Activated CD4-positive, CD25-positive, alpha-beta regulatory T cell treated with anti-CD3 and anti-CD28 coated beads, Interleukin-2, amount 50 U/mL, for 24 hours (primary cell): ENCODE results near the gene RECQL5.

Experiments used
- ATAC-seq, 2 donors: fragments of 150-1000 bp; cut with Tn5 transposase; one replicate each; pipeline ENCODE4 v1.10.0; 2021; ENCODE audit warnings: mild to moderate bottlenecking in 1 of 2, moderate library complexity in 1 of 2

The RECQL5 gene

DNA sequence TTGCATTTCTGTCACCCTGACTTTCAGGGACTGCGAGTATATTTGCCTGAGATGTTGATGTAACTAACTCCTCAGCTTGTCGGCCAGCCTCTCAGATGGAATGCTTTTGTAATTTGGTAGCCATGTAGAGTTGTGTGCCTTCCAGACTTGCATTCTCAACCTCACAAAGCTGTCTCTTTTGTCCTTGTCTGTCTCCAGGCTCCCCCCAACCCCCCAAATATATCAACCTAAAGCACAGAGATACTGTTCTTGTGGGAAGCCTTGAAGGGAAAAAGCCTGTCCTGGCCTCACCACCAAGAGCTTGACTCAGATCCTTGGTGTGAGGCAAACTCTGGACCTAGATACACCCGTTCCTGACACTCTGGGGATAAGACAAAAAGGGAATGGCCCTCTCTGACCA is 18.5 kb upstream of the RECQL5 start:
- no peak for ATAC-seq

DNA sequence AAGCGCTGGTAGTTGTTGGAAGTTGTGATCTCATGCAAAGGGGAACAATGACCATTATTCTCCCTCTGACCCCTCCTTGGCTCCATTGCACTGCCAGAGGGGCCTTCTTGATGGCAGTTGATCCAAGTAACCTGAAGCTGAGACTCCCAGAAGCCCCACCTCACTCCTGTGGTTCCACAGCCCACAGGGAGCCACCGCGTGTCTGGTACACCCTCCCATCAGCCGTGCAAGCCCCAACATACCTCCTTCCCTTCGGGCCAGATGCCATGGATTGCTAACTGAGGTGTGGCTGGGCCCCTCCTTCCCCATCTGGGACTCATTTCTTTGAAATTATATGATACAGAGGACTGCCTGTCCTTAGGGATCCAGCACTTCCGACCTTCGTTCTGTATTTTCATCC is 18.0 kb upstream of the RECQL5 start:
- no peak for ATAC-seq

DNA sequence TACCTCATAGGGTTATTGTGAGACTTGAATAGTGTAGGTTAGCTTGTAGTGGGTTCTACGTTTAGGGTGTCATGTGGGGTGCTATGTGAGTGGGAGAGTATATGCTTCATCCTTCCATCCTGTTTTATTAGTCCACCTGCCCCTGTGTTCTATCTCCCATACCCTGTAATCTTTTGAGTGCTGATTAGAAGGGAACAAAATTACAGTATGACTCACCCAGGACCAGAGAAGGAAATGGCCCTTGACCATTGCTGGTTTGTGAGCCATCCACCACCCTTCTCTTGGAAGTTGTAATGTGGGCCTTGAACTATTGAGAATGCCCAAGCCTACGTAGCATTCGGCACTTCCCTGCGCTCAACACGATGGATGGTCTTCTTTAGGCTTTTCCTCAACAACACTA is 17.3 kb upstream of the RECQL5 start:
- ATAC-seq: no peak

DNA sequence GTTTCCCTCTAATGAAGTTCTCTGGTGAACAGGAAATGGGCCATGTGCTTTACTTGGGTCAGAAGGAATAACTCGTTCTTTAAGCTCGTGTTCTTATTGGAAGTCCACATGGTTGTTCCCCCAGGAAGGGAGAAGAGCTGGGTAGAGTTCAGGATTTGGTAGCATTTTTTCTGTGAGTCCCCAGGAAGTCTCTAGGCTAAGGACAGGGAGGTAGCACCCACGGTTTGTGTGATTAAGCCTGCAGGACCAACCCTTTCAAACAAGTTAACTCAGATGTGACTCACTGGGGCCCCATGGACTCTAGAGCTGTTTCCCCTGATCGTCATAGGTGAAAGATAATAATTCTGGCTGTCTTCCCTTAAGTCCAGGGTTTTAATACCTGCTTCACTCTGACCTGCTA is 16.6 kb upstream of the RECQL5 start:
- ATAC-seq: no peak

DNA sequence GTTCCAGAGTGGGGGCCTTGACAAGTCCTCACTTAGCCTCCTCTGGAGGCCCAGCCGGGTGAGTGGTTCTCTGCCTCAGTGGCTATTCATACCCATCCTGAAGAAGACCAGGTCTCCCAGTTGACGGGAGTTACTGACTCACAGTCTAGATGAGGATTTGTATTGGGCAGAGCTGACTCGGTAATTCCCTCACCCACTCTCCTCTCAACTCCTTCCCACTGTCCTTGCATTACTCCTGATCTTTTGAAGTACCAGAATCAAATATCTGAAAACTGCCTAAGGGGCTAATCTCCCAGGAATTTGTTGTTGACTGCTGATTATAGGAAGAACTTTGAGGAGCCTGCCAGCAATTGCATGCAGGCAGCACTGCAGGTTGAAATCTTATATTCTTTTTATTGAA is 14.3 kb upstream of the RECQL5 start:
- ATAC-seq: no peak

DNA sequence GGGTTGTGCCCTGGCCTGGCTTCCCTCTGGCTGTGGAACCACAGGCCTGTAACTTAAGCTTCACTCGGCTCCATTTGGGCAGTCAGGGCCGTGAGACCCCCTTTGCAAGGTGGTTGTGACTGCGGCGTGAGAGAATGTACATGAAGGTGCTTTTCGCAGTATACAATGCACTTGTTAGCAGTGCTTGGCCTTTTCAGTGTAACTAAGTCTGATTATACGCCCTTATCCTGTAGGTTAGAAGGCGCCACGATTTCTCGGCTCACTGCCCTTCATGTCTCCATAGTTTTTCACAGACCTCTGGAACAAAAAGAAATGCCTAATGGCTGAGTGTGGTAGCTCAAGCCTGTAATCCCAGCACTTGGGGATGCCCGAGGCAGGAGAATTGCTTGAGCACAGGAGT is 13.5 kb upstream of the RECQL5 start:
- no peak for ATAC-seq

DNA sequence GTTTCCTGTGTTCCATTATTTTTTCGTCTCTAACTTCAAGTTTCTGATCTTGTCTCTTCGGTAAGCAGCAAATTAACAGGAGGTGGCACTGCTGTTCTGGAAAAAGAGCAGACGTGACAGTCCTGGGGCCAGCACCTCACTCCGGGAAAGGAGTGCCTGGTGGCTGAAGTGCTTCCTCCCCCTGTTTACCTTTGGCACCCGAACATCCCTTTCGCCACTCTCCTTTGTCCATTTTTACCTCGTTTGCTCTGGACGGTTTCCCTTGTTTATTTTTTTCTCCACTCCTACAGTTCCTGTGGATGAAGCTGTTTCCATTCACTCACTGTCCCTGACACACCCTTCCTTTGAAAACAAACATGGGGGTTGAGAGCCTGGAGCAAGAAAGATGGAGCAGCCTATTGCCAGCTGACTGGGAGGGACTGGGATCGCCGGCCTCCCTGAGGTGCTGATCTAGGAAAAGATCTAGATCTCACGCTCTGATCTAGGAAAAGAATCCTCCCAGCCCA is 12.8 kb upstream of the RECQL5 start:
- no peak for ATAC-seq

DNA sequence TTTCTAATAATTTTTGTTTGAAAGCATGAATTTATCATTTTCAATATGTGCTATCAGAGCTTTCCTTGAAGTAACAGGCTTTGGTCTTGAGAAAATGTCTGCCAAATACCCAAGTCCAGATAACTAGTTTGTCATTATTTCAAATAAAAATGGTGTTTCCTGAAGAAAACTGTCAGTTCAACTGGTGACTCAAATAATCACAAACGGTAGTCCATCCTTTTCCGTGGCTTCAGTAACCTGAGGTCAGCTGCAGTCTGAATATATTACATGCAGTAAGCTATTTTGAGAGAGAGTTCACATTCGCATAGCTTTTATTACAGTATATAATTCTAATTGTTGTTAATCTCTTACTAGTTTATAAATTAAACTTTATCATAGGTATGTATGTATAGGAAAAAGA is 9.5 kb upstream of the RECQL5 start:
- no peak for ATAC-seq

DNA sequence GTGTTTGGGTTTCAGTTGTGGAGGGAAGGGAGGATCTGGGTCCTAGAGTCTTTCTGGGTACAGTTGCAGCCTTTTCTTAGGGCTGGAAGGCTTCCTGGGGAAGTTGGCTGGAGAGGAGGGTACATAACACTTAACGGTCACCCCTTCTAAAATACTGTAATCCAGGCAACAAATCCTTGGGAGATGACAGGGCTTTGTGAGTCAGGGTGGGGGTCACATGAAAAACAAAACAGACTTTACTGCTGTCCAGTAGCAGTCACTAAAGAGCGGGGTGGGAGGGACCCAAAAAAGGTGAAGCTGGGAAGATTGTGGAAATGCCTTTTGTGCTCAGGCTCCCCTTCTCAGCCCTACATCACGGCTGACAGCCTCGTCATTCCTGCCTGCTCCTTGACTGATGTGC is 6.5 kb upstream of the RECQL5 start:
- no peak for ATAC-seq

DNA sequence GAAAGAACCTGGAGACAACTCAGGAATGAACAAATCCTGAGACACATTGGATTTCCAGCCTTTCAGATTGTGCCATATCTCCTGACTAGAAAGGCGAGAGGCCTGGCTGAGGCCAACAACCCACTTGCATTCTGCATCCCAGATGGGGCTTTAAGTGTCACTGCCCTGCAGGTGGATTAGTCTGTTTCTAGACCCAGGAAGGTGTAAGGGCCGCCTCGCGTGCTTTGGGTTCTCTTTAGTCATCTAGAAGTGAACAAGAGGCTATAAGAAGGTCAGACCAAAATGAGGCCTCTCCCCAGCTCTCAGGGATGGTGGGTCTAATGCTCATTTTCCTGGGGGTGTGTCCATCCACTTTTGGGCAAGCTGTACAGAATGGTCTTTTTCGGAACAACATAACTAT is 5.1 kb upstream of the RECQL5 start:
- ATAC-seq: no peak

DNA sequence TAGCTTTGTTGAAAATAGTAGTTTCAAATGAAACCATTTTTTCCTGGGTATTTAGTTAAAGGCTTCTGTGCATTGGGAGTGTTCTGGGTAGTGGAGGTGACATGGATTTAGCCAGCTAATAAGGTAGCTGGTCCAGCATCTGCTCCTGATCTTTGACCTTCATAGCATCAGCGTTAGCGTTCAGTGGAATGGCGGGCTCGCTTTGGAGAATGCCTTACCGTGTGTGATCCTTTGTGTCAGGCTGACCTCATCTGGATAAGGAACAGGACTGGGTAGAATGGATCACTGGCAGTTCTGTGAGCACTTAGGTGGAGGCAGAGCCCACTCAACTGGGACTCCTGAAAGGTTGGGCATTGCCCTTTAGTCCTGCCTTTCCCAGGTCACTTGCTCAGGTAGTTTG is 3.9 kb upstream of the RECQL5 start:
- ATAC-seq: no peak

DNA sequence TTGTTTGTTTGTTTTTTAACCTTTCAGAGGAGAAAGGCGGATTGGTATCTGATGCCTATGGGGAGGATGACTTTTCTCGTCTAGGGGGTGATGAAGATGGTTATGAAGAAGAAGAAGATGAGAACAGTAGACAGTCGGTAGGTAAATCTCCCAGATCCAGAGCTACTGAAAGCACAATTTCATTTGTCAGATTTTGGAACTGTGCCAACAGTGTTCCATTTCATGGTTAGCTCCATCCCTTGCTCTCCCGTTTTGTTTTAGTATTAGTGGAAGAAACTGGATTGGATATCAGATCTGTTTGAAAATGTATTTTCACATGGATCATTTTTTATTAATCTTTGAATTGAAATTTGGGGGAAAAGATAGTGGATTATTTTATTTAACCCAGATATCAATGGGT is 1.5 kb upstream of the RECQL5 start:
- no peak for ATAC-seq

DNA sequence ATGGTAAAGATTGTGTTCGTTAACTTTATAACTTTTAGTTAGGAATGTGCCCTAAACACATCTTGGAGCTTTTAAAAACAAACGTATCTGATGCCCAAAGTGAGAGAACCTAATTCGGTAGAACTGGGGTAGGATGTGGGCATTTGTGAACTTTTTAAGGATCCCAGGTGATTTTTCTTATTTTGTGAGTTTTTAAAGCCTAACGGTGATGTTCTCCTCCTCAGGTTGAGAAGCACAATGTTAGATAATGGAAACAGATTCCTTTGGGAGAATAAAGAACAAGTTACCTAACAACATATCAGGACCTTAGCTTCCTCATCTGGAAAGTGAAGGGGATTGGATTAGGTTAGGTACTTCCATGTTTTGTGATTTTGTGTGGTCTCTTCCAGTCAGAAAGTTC is 871 bp upstream of the RECQL5 start:
- ATAC-seq: no peak

DNA sequence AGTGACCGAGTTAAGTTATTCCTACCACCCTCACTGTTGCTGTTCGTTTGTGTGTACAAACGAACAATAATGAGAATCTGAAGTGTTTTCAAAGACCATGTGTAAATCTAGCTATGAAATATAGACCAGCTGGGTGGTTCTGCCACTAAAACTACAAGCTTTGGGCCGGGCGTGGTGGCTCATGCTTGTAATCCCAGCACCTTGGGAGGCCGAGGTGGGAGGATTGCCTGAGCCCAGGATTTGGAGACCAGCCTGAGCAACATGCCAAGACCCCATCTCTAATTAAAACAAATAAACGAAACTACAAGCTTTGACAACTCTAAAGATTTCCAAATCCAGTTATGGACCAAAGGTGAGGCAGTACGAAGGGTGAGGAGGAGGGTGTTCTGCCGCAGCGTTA is 973 bp downstream of the RECQL5 start:
- ATAC-seq: no peak

DNA sequence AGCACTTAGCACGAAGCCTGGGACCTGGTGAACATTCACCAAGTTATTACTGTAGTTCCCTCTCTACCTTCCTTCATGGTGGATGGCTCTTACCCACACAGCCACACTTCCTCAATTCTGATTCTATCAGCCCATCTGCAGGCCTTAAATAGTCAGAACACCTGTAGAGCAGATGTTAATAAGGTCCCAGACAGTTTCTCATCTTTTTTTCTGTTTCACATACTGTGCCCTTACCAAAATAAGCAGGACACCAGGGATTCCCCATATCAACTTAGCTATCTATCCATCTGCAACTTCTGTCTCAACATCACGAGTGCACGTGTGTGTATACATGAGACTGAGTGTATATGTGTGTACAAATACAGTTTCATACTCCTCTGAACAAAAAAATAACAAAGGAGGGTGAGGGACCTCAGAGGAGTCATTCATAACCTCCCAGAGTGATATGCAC is 2.8 kb downstream of the RECQL5 start:
- ATAC-seq: no peak

DNA sequence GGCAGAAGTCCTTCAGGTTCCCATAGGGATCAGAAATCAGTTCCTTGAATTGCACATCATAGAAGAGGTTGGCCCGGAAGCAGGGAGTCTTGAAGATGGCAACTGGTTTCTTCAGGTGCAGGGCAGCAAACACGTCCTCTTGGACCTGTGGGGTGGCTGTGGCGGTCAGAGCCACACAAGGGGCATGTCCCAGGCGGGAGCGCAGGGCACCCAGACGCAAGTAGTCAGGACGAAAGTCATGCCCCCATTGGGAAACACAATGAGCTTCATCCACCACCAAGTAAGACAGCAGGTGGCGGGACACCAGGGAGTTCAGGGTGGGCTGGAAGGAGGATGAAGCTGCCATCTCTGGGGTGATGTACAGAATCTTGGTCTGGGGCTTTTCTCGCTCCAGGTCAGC is 4.4 kb downstream of the RECQL5 start:
- no peak for ATAC-seq

DNA sequence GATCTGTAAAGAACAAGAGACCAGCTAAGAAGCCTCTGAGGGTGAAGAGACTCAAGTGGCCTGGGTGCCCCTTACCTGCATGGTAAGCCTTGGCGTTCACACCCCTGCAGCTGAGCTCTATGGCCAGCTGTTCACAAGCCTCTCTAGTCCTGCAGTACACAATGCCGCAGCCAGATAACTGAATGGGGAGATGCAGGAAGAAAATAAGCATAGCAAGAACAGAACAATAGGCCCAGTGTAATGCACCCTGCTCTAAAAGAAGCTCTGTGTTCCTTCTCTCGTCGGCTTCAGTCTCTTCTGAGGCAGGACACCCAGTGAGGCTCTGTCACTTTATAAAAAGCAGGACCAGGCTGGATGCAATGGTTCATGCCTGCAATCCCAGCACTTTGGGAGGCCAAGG is 5.4 kb downstream of the RECQL5 start:
- ATAC-seq: no peak

DNA sequence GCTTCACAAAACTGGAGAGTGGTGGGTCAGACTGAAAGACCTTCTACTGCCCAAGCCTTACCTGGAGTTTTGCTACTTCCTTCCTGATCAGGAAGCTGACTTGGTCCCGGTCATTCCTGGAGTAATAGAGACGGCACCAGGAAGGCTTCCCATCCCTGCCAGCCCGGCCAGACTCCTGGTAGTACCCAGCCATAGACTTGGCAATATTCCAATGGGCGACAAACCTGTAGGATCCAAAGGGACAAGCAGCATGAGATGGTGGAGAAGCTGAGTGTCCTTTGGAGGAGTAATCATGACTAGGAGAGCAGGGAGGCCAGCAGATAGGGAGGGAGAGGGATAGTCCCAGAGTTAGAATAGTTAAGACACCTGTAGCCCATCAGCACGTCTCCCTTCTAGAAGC is 8.7 kb downstream of the RECQL5 start:
- ATAC-seq: no peak

DNA sequence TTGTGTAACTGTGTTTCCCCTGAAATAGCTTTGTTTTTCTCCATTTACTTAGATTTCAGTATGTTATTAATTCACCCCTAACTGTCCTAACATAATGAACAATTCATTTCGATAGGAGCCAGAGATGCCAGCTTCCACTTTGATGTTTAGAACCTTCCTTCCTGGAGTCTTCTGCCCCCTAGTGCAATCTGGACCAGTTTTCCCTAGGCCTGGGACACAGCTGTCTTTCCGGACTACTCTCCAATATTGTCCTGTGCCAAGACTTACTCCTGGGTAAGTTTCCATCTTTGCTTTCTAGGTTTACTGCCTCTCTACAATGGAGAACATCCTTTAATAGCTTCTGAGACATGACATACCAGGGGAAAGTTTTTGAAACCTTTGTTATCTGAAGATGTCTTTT is 12.8 kb downstream of the RECQL5 start:
- ATAC-seq: no peak

DNA sequence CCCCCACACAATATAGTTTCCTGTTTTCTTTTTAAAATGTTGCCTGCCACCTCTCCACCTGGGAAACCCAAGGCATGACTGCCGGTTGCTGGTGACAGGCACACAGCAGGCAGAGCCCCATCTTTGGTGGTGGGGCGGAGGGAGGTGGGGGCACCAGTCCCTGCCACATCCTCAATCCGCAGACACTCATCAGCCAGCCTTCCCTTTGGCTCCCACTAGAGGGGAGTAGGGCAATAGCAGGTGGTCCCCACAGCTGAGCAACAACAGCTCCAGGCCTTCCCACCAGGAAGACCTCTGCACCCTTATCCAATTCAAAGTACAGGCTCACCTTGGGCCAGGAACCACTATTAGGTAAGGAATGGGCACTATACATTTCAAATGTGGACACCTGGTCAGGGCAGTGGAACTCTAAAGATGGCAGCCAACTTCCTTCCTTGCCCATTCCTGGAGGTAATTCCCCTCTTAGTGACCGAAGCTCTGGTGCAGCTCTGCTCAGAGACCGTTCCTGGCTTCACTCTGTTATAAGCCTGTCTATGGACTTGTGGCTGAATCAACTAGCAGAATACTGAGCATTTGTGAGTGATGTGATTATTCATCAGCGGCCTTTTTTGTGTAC is 13.9 kb downstream of the RECQL5 start:
- no peak for ATAC-seq

DNA sequence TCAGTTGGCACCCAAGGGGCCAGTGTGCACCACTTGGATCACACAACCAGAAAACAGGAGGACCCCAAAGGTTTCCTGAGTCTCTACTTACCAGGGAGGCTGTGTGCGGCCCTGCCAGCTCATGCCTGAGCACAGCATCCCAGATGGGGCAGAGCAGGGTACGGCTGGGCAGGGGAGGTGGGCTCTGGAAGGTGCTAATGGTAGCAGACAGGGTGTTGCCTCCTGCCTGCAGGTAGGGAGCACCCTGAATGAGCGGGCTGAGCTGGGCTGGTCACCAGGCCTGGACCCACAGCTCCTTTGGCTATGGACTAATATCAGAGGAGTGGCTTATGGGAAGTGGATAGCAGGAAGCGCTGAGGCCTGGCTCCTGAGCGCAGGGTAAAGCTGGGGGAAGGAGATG is 14.6 kb downstream of the RECQL5 start:
- ATAC-seq: no peak

DNA sequence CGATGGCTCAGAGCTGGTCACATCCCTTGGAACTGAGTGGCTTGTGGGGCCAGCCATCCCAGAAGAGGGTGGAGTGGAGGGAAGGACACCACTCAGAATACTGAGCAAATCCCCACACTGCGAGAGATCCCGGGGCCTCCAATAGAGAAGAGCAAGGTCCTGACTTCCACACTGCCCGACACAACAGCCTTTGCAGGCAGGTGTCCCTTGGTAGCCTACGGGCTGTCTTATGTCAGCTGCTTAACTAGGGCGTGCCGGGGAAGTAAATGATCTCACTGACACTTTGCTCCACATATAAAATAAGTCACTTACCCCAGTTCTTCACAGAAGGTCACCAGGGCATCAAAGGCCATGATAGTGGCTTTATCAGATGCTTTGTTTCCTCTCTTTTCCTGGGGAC is 16.1 kb downstream of the RECQL5 start:
- no peak for ATAC-seq

DNA sequence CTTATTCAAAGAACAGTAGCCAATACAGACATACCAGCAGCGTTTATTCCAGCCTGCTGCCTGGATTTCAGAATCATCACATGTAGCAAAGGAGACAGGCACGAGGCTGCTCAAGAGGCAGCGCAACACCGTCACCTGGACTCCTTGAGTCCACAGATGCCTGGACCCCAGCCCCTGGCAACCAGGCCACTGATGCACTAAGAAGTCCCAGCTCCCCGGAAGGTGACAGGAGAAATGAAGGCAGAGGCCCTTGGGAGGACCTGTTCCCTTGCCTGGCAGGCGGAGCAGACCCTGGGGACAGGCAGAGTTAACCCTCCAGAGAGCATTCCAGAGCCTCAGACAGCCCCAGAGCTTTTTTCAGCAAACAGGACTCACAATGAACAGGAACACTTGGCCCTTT is 17.3 kb downstream of the RECQL5 start:
- no peak for ATAC-seq

DNA sequence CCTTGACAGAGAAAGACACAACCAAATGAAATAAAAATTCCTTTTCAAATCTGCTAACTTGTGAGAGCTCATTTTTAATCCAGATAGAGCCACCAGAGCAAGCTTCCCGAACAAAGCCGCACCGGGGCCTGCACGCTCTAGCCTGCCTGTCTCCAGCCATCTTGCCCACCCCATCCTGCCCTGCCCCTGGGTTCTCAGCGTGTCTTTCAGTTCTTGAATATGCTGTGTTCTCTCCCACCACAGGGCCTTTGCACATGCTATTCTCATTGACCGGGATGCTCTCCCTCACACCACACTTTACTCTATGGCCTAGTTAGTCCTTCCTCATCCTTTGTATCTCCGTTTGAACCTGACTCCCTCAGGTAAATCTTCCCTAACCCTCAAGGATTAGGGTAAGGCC is 19.0 kb downstream of the RECQL5 start:
- no peak for ATAC-seq

DNA sequence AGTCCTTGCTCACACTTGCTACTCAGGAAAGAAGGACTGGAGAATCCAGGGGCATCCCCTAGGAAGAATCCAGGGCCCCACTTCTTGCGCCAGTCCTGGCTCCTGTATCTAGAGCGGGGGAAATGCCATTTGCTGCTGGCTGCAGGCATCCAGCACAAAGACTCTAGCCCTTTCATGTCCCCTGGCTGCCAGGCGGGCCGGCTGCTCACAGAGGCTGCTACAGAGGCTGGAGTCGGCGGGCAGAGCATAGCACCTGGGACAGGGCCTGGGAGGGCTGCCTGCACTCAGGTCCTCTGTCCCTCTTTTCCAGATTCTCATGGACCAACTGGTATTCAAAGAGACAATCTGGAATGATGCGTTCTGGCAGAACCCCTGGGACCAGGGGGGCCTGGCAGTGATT is 19.9 kb downstream of the RECQL5 start:
- ATAC-seq: no peak

DNA sequence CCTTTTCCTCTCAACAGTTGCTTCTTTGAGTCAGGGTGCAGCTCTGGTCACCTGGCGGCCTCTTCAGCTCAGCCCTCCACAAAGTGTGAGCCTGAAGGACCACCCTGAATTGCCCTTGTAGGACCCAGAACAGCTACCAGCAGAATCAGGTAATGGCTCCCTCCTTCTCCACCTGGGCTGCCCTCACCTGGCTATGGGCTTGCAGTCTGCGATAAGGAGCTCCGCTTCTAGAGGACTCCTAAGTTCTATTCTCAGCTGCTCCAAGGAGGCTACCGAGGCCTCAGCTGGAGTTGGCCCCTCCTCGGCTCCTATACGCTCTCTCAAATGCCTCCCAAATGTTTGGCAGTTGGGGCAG is 20.3 kb downstream of the RECQL5 start:
- ATAC-seq: no peak
